ENCODE results near the gene CR1L.
"Not testable (repeated sequence)": the region's sequence is repeated elsewhere in the genome, so short reads cannot be mapped to it uniquely, and the experiment has no call there.

- not testable (repeated sequence) for TF ChIP-seq CTCF (IDR thresholded peaks at IDR 0.05 in 8 of 11, conservative IDR thresholded peaks at IDR 0.05 in 3 of 11); POLR2AphosphoS5 (IDR thresholded peaks at IDR 0.05)
These were observed 10.6 kb upstream of the CR1L start for GRCh38 chr1:207634293-207634692.
